Endothelial cell of umbilical vein (primary cell): ENCODE data around the gene CHCHD4. TPM values are rescaled to one million over a fixed set of nuclear protein-coding genes. Genes with fewer than 3 reads are reported as not detected.
"Not testable (repeated sequence)": the region's sequence is repeated elsewhere in the genome, so short reads cannot be mapped to it uniquely, and the experiment has no call there.

ENCODE experiments used
- BruUV-seq: library from RNA; stranded (reverse); fragments of 400-500 nt; replicated peaks from 2 replicates; lab custom pipeline; 2021; lab: Mats Ljungman, UMichigan
- CTCF ChIA-PET: fragments of 300-600, 350-600 bp; sonication (Branson Sonifier 250); formaldehyde crosslinking; loops from one replicate; lab custom pipeline; 2021; ENCODE audit warnings: antibody characterized with exemption, inconsistent platforms; lab: Charles Lee
- POLR2A ChIA-PET: fragments of 300-600, 350-600 bp; sonication (Branson Sonifier 250); formaldehyde crosslinking; loops from one replicate; lab custom pipeline; 2021; ENCODE audit warnings: antibody characterized with exemption, inconsistent platforms; lab: Charles Lee
- DNase-seq: peaks from one replicate; pipeline ENCODE4 v3.0.0-alpha.2; 2011; ENCODE audit warnings: low read depth, low spot score
- FAIRE-seq: peaks from 2 replicates; lab custom pipeline; 2011; peaks lifted over from hg19 to GRCh38; lab: Jason Lieb, UNC
- H2AFZ ChIP-seq: 2 replicates; pipeline ENCODE4 v1.6.0; 2012; ENCODE audit warnings: low read depth, low read length, control low read depth, inconsistent platforms
- H3K27ac ChIP-seq: 2 replicates; pipeline ENCODE4 v1.5.1; 2011; ENCODE audit warnings: low read depth, mild to moderate bottlenecking, control low read depth, low read length, moderate library complexity; ENCODE audit not compliant: insufficient read depth
- H3K27me3 ChIP-seq, 2 experiments: 2 replicates each; pipeline versions ENCODE4 v1.6.0 to v1.6.1; 2011; ENCODE audit warnings: low read length in 2 of 2, mixed read lengths in 1 of 2; ENCODE audit not compliant: control insufficient read depth in 2 of 2, insufficient read depth in 2 of 2
- H3K36me3 ChIP-seq, 2 experiments: 2 replicates in 1 of 2; 3 replicates in 1 of 2; pipeline ENCODE4 v1.5.1; 2011; ENCODE audit warnings: low read length in 2 of 2, mild to moderate bottlenecking in 1 of 2, moderate library complexity in 1 of 2; ENCODE audit not compliant: control insufficient read depth in 2 of 2, insufficient read depth in 2 of 2; ENCODE audit errors: extremely low read depth in 1 of 2
- H3K4me1 ChIP-seq: 3 replicates; pipeline ENCODE4 v1.5.1; 2011; ENCODE audit warnings: mild to moderate bottlenecking, low read length; ENCODE audit not compliant: control insufficient read depth, insufficient read depth; ENCODE audit errors: extremely low read depth
- H3K4me2 ChIP-seq: 2 replicates; pipeline ENCODE4 v1.6.1; 2011; ENCODE audit warnings: low read length, control low read depth, mixed read lengths; ENCODE audit not compliant: insufficient read depth
- H3K4me3 ChIP-seq, 3 experiments: fragments of 200-600 bp in 1 of 3; sonication (generic), shearing (Covaris generic) in 1 of 3; replicated peaks in 1 of 3; 2 replicates each; pipeline ENCODE4 v1.5.1; 2011 to 2016; ENCODE audit warnings: control low read depth in 3 of 3, low read length in 3 of 3, mild to moderate bottlenecking in 2 of 3, inconsistent platforms in 1 of 3, low read depth in 1 of 3, moderate library complexity in 1 of 3; ENCODE audit not compliant: insufficient read depth in 1 of 3
- H3K79me2 ChIP-seq: 2 replicates; pipeline ENCODE4 v1.6.0; 2012; ENCODE audit warnings: low read length, inconsistent platforms; ENCODE audit not compliant: control insufficient read depth, insufficient read depth
- H3K9ac ChIP-seq: replicated peaks from 2 replicates; pipeline ENCODE3; 2011; ENCODE audit warnings: low read length, control low read depth; ENCODE audit not compliant: insufficient read depth; ENCODE audit errors: extremely low read depth
- H3K9me1 ChIP-seq: replicated peaks from 3 replicates; pipeline ENCODE4 v1.6.0; 2011; ENCODE audit warnings: mild to moderate bottlenecking, low read length; ENCODE audit not compliant: control insufficient read depth, insufficient read depth; ENCODE audit errors: extremely low read depth
- H3K9me3 ChIP-seq: replicated peaks from 2 replicates; pipeline ENCODE4 v1.5.1; 2012; ENCODE audit warnings: low read length, inconsistent platforms; ENCODE audit not compliant: control insufficient read depth, insufficient read depth
- H4K20me1 ChIP-seq: replicated peaks from 2 replicates; pipeline ENCODE3; 2011; ENCODE audit warnings: mild to moderate bottlenecking, low read length; ENCODE audit not compliant: control insufficient read depth, insufficient read depth; ENCODE audit errors: extremely low read depth
- CTCF ChIP-seq, 2 donors: IDR thresholded peaks; 1 replicate in 1 of 2; 2 replicates in 1 of 2; pipeline ENCODE4 v1.5.1; 2011; ENCODE audit warnings: low read length in 2 of 2, mild to moderate bottlenecking in 2 of 2, moderate library complexity in 2 of 2, control low read depth in 1 of 2, inconsistent platforms in 1 of 2, low read depth in 1 of 2; ENCODE audit not compliant: insufficient read depth in 1 of 2; ENCODE audit errors: extremely low read depth in 1 of 2
- EZH2 ChIP-seq: IDR thresholded peaks from 2 replicates; pipeline ENCODE4 v1.6.1; 2012; ENCODE audit warnings: borderline replicate concordance, low read depth, mild to moderate bottlenecking, moderate library complexity, low read length, inconsistent platforms; ENCODE audit not compliant: severe bottlenecking
- FOS ChIP-seq: IDR thresholded peaks from 2 replicates; pipeline ENCODE4 v1.6.1; 2011; ENCODE audit warnings: mild to moderate bottlenecking, low read length, moderate library complexity, borderline replicate concordance; ENCODE audit not compliant: insufficient read depth
- GATA2 ChIP-seq: IDR thresholded peaks from 2 replicates; pipeline ENCODE4 v1.7.0; 2011; ENCODE audit warnings: low read depth, mild to moderate bottlenecking, moderate library complexity, mixed read lengths, low read length; ENCODE audit not compliant: insufficient read length, insufficient read depth
- JUN ChIP-seq: IDR thresholded peaks from 2 replicates; pipeline ENCODE4 v1.6.1; 2011; ENCODE audit warnings: borderline replicate concordance, low read depth; ENCODE audit not compliant: insufficient read length, insufficient read depth
- MAX ChIP-seq: IDR thresholded peaks from 2 replicates; pipeline ENCODE4 v1.6.1; 2011; ENCODE audit not compliant: insufficient read depth, insufficient read length
- MYC ChIP-seq: IDR thresholded peaks from one replicate; pipeline ENCODE4 v1.6.1; 2011; ENCODE audit warnings: mild to moderate bottlenecking, low read depth, low read length
- POLR2A ChIP-seq: IDR thresholded peaks from 2 replicates; pipeline ENCODE4 v1.6.1; 2012; ENCODE audit warnings: low read depth, mild to moderate bottlenecking, control low read depth, low read length
- POLR2AphosphoS5 ChIP-seq: IDR thresholded peaks from 2 replicates; pipeline ENCODE4 v1.6.1; 2012; ENCODE audit warnings: low read depth, mild to moderate bottlenecking, control low read depth, low read length, moderate library complexity; ENCODE audit not compliant: insufficient read depth
- dilution Hi-C: fragments of 300-500 bp; cut with MboI; formaldehyde crosslinking; loops from one replicate; pipeline ENCODE4 v1.15.0; 2019; ENCODE audit warnings: low sequenced_read_pairs; ENCODE audit not compliant: extremely low pct_ligation_motif_present
- intact Hi-C: fragments of 100-400 bp; cut with micrococcal nuclease; formaldehyde crosslinking; loops from one replicate; pipeline ENCODE4 v1.10.0; 2022
- polyA plus RNA-seq, 4 experiments: library from polyadenylated mRNA; depleted of rRNA in 3 of 4; stranded (reverse) in 3 of 4; unstranded in 1 of 4; fragments of >200 nt; gene quantifications; 2 replicates each; pipeline versions ENCODE4 v1.2.1 to v1.2.3, GENCODE V29; 2011 to 2012; ENCODE audit warnings: missing spikeins in 1 of 4
- total RNA-seq: library from RNA; stranded (reverse); gene quantifications from 2 replicates; pipeline ENCODE4 v1.2.3, GENCODE V29; 2021

CHCHD4 gene
- total and polyA plus RNA-seq, 2 donors (not counting 3 experiments of a cell fraction or from before 2014, with no cell fraction given): 8.5 to 13.6 TPM

- BruUV-seq: no TSS peak
- intact Hi-C loops (no loop called here), dilution Hi-C loops (no loop called here)
- DNase-seq (no peak), FAIRE-seq (no peak)
- H3K4me2 ChIP-seq: no peak overlapping the region
- POLR2A ChIA-PET: no interaction called here
- CTCF ChIA-PET: no interaction called here
- no peak overlapping the region for H2AFZ ChIP-seq
- no peak overlapping the region for H3K27ac ChIP-seq
- H3K9ac ChIP-seq: no peak overlapping the region
- H3K79me2 ChIP-seq: no peaks in the 10 kb centered on the region
- H3K4me3 ChIP-seq: no peak overlapping the region
- H3K9me1 ChIP-seq: no peaks in the 10 kb centered on the region
- TF ChIP-seq FOS (no peak), GATA2 (no peak), MAX (no peak), POLR2A (no peak), JUN (no peak), EZH2 (no peak), MYC (no peak), CTCF (IDR thresholded peaks at IDR 0.05; ENCODE audit: extremely low read depth in 1 of 2, insufficient read depth in 1 of 2, low read depth in 1 of 2, low read length in 2 of 2) (no peak), POLR2AphosphoS5 (no peak)
- H4K20me1 ChIP-seq: no peaks in the 10 kb centered on the region
- H3K36me3 ChIP-seq: no peaks in the 10 kb centered on the region
- H3K27me3 ChIP-seq: no peaks in the 10 kb centered on the region
- no peaks in the 10 kb centered on the region for H3K9me3 ChIP-seq
- no peaks in the 10 kb centered on the region for H3K4me1 ChIP-seq
Observed at GRCh38 chr3:14077310-14077709, 47.4 kb downstream of the CHCHD4 start.

GRCh38 chr3:14075233-14075632 is 49.4 kb downstream of the CHCHD4 start:
- DNase-seq, CTCF ChIA-PET, H3K27ac ChIP-seq, H2AFZ ChIP-seq, H4K20me1 ChIP-seq, H3K4me3 ChIP-seq, BruUV-seq, H3K9ac ChIP-seq, H3K9me3 ChIP-seq, H3K79me2 ChIP-seq, POLR2A ChIA-PET, FAIRE-seq, H3K36me3 ChIP-seq, H3K27me3 ChIP-seq, H3K4me1 ChIP-seq, intact Hi-C loops, H3K4me2 ChIP-seq, H3K9me1 ChIP-seq, dilution Hi-C loops: not testable (repeated sequence)
